Tibial nerve (tissue), 4 donors: Measurements from ENCODE around the gene PREP. TPM values are rescaled to one million over a fixed set of nuclear protein-coding genes. Genes with fewer than 3 reads are reported as not detected.
"Not testable (repeated sequence)": the region's sequence is repeated elsewhere in the genome, so short reads cannot be mapped to it uniquely, and the experiment has no call there.

Source experiments
- DNase-seq, 2 donors: peaks; one replicate each; pipeline ENCODE4 v3.0.0-alpha.2; 2019; ENCODE audit warnings: low spot score in 2 of 2
- H3K27ac ChIP-seq, 4 donors: fragments of 200-600 bp; sonication (generic) in 3 of 4; one replicate each; pipeline ENCODE4 v1.5.1; 2017 to 2019; ENCODE audit warnings: mild to moderate bottlenecking in 1 of 4
- H3K27me3 ChIP-seq, 2 donors: fragments of 200-600 bp; sonication (generic) in 1 of 2; one replicate each; pipeline versions ENCODE4 v1.5.1 to v1.6.0; 2017 to 2019
- H3K36me3 ChIP-seq, 3 donors: fragments of 200-600 bp; sonication (generic); one replicate each; pipeline ENCODE4 v1.5.1; 2018 to 2019
- H3K4me1 ChIP-seq, 4 donors: fragments of 200-600 bp; sonication (generic) in 3 of 4; one replicate each; pipeline ENCODE4 v1.5.1; 2017 to 2019
- H3K4me3 ChIP-seq, 4 donors: fragments of 200-600 bp; sonication (generic) in 3 of 4; one replicate each; pipeline ENCODE4 v1.5.1; 2017 to 2019; ENCODE audit warnings: mild to moderate bottlenecking in 1 of 4, moderate library complexity in 1 of 4
- H3K9me3 ChIP-seq, 4 donors: fragments of 200-600 bp; sonication (generic) in 3 of 4; one replicate each; pipeline ENCODE4 v1.5.1; 2017 to 2019
- CTCF ChIP-seq, 5 experiments: fragments of 200-600 bp in 3 of 5; fragments of 450-650 bp in 2 of 5; sonication (generic) in 3 of 5; IDR thresholded peaks; one replicate each; pipeline ENCODE4 v1.5.1; 2016 to 2019; ENCODE audit warnings: antibody characterized with exemption in 5 of 5, mild to moderate bottlenecking in 3 of 5, moderate library complexity in 2 of 5
- EP300 ChIP-seq, 2 donors: sonication (generic); formaldehyde crosslinking; IDR thresholded peaks; one replicate each; pipeline ENCODE4 v1.6.1; 2017; ENCODE audit warnings: antibody characterized with exemption in 2 of 2, mild to moderate bottlenecking in 1 of 2
- POLR2A ChIP-seq, 2 donors: fragments of 450-650 bp; IDR thresholded peaks; one replicate each; pipeline ENCODE4 v1.6.1; 2017; ENCODE audit warnings: antibody characterized with exemption in 2 of 2, mild to moderate bottlenecking in 2 of 2, moderate library complexity in 2 of 2
- WGBS, 2 donors: methylation state at CpG; one replicate each; pipeline ENCODE4 v1.1.5; 2018; 5-methylcytosine and 5-hydroxymethylcytosine counted together
- total RNA-seq, 4 donors: library from RNA; depleted of rRNA; stranded (reverse); fragments of >200 nt; gene quantifications; one replicate each; pipeline ENCODE4 v1.1.0, GENCODE V29; 2016

Gene PREP
- total RNA-seq, 4 donors from 2014 or later: 19.7 to 21.9 (median 21.6) TPM

GRCh38 chr6:105250533-105250932, 152.3 kb downstream of the PREP start:
- DNase-seq: no peak
- H3K36me3 ChIP-seq: no peaks in the 10 kb centered on the region
- no peaks in the 10 kb centered on the region for H3K27me3 ChIP-seq
- no peak overlapping the region for H3K4me3 ChIP-seq
- no peaks in the 10 kb centered on the region for H3K9me3 ChIP-seq
- H3K27ac ChIP-seq: no peak overlapping the region
- H3K4me1 ChIP-seq: no peaks in the 10 kb centered on the region
- WGBS, 2 donors: 74 to 75% methylated on average over 2 of the region's 2 CpGs
- TF ChIP-seq POLR2A (IDR thresholded peaks at IDR 0.05): no peak
- no peak for TF ChIP-seq EP300 (IDR thresholded peaks at IDR 0.05)

- TF ChIP-seq CTCF (IDR thresholded peaks at IDR 0.05) (no peak), POLR2A (IDR thresholded peaks at IDR 0.05) (no peak), EP300 (IDR thresholded peaks at IDR 0.05) (no peak)
- H3K4me1 ChIP-seq: no peaks in the 10 kb centered on the region
- no peak overlapping the region for H3K27ac ChIP-seq
- H3K36me3 ChIP-seq: no peaks in the 10 kb centered on the region
- DNase-seq: no peak
- no peak overlapping the region for H3K4me3 ChIP-seq
- WGBS, 2 donors: 55 to 58% methylated on average over 2 of the region's 2 CpGs
- H3K9me3 ChIP-seq: peaks cover 0 to 10% (median 0%) of the 10 kb centered on the region in 4 donors
- H3K27me3 ChIP-seq: no peaks in the 10 kb centered on the region
Measured at GRCh38 chr6:105243487-105243886, 159.4 kb downstream of the PREP start.

- Histone ChIP-seq H3K4me1 (no peaks in the 10 kb centered on the region), H3K27ac (no peak overlapping the region), H3K4me3 (no peak overlapping the region), H3K36me3 (no peaks in the 10 kb centered on the region), H3K9me3 (peaks cover 0 to 17% (median 2%) of the 10 kb centered on the region in 4 donors), H3K27me3 (no peaks in the 10 kb centered on the region)
- WGBS, 2 donors: 73 to 83% methylated on average over 4 to 5 of the region's 5 CpGs
- DNase-seq: no peak
- TF ChIP-seq CTCF (IDR thresholded peaks at IDR 0.05) (no peak), EP300 (IDR thresholded peaks at IDR 0.05) (no peak), POLR2A (IDR thresholded peaks at IDR 0.05) (no peak)
Measured at GRCh38 chr6:105235155-105235554, 167.7 kb downstream of the PREP start.

GRCh38 chr6:105231771-105232170, 171.1 kb downstream of the PREP start:
- 91 to 94% methylated on average over 4 of the region's 4 CpGs for WGBS, 2 donors
- H3K27me3 ChIP-seq, H3K4me3 ChIP-seq, DNase-seq, H3K27ac ChIP-seq, H3K36me3 ChIP-seq, H3K4me1 ChIP-seq, H3K9me3 ChIP-seq: not testable (repeated sequence)

Other genes with a start within 250 kb of the PREP start
- gene POPDC3, start 223.1 kb downstream of the PREP start, total RNA-seq: 1 to 10 TPM; 1.8 to 6.7 (median 2.6) TPM